IMR-90 (cell line): Measurements from ENCODE around the gene CACNA2D1.

Experiments
- BHLHE40 ChIP-seq: fragments of 150-350 bp; IDR thresholded peaks from 2 replicates; pipeline ENCODE4 v1.6.1; 2016; ENCODE audit warnings: mild to moderate bottlenecking, low read depth, low read length
- CEBPB ChIP-seq: IDR thresholded peaks from 2 replicates; pipeline ENCODE4 v1.6.1; 2012; ENCODE audit warnings: low read depth, low read length, improper control_type of control experiment
- FOS ChIP-seq: fragments of 150-350 bp; IDR thresholded peaks from 2 replicates; pipeline ENCODE4 v1.6.1; 2016; ENCODE audit warnings: low read depth, low read length
- MAFK ChIP-seq: IDR thresholded peaks from 2 replicates; pipeline ENCODE4 v1.6.1; 2012; ENCODE audit warnings: low read depth, low read length, improper control_type of control experiment
- MAZ ChIP-seq: IDR thresholded peaks from 2 replicates; pipeline ENCODE4 v1.6.1; 2012; ENCODE audit warnings: low read depth, mild to moderate bottlenecking, low read length, improper control_type of control experiment, moderate library complexity, borderline replicate concordance
- MXI1 ChIP-seq: IDR thresholded peaks from 2 replicates; pipeline ENCODE4 v1.6.1; 2012; ENCODE audit warnings: low read depth, mild to moderate bottlenecking, low read length, moderate library complexity, borderline replicate concordance
- POLR2A ChIP-seq: IDR thresholded peaks from 2 replicates; pipeline ENCODE4 v1.6.1; 2012; ENCODE audit warnings: mild to moderate bottlenecking, low read depth, low read length
- RAD21 ChIP-seq: IDR thresholded peaks from 2 replicates; pipeline ENCODE4 v1.6.1; 2012; ENCODE audit warnings: low read length, improper control_type of control experiment
- RCOR1 ChIP-seq: IDR thresholded peaks from 2 replicates; pipeline ENCODE4 v1.6.1; 2012; ENCODE audit warnings: mild to moderate bottlenecking, low read length, improper control_type of control experiment; ENCODE audit not compliant: insufficient replicate concordance
- RFX5 ChIP-seq: IDR thresholded peaks from 2 replicates; pipeline ENCODE4 v1.8.0; 2012; ENCODE audit warnings: low read depth, mild to moderate bottlenecking, low read length, moderate library complexity
- SMC3 ChIP-seq: fragments of 150-350 bp; IDR thresholded peaks from 2 replicates; pipeline ENCODE4 v1.6.1; 2016; ENCODE audit warnings: low read depth, mild to moderate bottlenecking, antibody characterized with exemption, low read length, moderate library complexity
- TF ChIP-seq, protein P1 (sequence below): conservative IDR thresholded peaks from 2 replicates; pipeline ENCODE4 v1.5.1; 2012; ENCODE audit warnings: mild to moderate bottlenecking, low read depth, low read length, improper control_type of control experiment
- TF ChIP-seq, protein P2 (sequence below): fragments of 150-350 bp; IDR thresholded peaks from 2 replicates; pipeline ENCODE4 v1.6.1; 2017; ENCODE audit warnings: mild to moderate bottlenecking, antibody characterized with exemption, low read length, low read depth

DNA sequence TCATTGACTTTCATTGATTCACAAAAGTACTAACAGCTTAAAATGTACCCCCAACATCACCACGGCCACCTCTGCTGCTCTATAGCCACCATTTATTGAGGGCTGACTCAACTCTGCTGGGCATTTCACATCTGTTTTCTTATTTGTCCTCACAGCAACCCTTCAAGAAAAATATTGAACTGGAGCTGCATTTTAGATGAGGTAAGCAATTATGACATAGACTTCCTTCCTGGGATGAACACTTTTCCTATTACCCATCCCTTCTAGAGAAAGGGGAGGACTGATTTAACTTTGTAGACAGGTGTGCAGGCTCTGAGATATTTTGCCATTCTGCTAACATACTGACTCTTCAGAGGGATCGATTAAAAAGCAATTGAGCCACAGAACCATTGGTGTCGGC lies 217.4 kb downstream of the CACNA2D1 start:
- TF ChIP-seq, protein P1, sequence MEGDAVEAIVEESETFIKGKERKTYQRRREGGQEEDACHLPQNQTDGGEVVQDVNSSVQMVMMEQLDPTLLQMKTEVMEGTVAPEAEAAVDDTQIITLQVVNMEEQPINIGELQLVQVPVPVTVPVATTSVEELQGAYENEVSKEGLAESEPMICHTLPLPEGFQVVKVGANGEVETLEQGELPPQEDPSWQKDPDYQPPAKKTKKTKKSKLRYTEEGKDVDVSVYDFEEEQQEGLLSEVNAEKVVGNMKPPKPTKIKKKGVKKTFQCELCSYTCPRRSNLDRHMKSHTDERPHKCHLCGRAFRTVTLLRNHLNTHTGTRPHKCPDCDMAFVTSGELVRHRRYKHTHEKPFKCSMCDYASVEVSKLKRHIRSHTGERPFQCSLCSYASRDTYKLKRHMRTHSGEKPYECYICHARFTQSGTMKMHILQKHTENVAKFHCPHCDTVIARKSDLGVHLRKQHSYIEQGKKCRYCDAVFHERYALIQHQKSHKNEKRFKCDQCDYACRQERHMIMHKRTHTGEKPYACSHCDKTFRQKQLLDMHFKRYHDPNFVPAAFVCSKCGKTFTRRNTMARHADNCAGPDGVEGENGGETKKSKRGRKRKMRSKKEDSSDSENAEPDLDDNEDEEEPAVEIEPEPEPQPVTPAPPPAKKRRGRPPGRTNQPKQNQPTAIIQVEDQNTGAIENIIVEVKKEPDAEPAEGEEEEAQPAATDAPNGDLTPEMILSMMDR: no peak
- TF ChIP-seq POLR2A: no peak
- no peak for TF ChIP-seq RFX5
- TF ChIP-seq BHLHE40: no peak
- no peak for TF ChIP-seq RAD21
- TF ChIP-seq MXI1: no peak
- TF ChIP-seq SMC3: no peak
- no peak for TF ChIP-seq RCOR1
- TF ChIP-seq, protein P2, sequence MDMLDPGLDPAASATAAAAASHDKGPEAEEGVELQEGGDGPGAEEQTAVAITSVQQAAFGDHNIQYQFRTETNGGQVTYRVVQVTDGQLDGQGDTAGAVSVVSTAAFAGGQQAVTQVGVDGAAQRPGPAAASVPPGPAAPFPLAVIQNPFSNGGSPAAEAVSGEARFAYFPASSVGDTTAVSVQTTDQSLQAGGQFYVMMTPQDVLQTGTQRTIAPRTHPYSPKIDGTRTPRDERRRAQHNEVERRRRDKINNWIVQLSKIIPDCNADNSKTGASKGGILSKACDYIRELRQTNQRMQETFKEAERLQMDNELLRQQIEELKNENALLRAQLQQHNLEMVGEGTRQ: no peak
- TF ChIP-seq CEBPB: no peak
- TF ChIP-seq FOS: no peak
- TF ChIP-seq MAZ: no peak
- peak; percentile 58 for TF ChIP-seq MAFK
